ENCODE measurements around the gene E2F4. TPM values are rescaled to one million over a fixed set of nuclear protein-coding genes. Genes with fewer than 3 reads are reported as not detected.

Gene E2F4
- total and polyA plus RNA-seq, 3 donors from 2014 or later = 72.5 to 126 (median 110) TPM

DNA sequence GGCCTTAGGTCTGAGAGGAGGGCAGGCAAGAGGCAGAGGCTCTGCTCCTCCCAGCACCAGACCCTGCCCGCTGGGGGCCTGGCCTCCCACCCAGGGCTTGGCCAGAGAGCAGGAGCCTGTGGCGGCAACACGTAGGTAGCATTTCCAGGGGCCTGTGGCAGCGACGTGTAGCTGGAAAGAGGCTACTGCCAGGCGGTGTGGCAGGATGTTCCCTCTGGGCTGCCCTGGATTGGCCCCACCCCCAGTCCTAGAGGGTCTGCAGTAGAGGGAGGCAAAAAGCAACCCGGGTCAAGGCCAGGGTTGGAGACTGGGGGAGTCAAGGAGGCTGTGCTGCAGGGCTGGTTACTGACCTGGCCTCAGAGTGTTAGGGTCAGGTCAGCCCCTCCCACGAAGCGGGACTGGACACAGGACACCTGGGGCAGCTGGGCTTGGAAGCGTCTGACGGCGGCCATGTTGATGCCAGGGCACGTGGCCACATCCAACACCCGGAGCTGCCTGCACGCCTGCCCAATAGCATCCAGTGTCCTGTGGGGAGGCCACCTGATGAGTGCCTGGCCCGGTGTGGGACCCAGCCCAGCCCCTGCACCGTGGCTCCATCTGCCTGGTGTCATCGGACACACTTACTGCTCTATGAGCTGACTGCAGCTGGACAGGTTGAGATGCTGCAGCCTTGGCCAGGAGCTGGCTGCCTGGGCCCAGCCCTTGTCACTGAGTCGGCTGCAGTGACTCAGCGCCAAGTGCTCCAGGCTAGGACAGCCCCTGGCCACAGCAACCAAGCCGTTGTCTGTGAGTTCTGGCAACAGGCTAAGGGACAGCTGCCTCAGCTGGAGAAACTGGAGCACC lies 15.5 kb downstream of the E2F4 start:
- intact Hi-C loops (cut with DNase I; ENCODE audit: low total_unique reads) = no loop called here
- Histone ChIP-seq H3K4me1 (peaks cover 14% of the 10 kb centered on the region), H3K9me3 (no peaks in the 10 kb centered on the region), H3K27ac (no peak overlapping the region), H3K27me3 (no peaks in the 10 kb centered on the region), H3K36me3 (ENCODE audit: low read depth, missing control alignments) (no peaks in the 10 kb centered on the region), H3K4me3 (no peak overlapping the region)
- 51 to 65% methylated on average over 6 to 21 of the region's 21 CpGs for WGBS, 2 donors
- DNase-seq = no peak
- TF ChIP-seq, protein P1, sequence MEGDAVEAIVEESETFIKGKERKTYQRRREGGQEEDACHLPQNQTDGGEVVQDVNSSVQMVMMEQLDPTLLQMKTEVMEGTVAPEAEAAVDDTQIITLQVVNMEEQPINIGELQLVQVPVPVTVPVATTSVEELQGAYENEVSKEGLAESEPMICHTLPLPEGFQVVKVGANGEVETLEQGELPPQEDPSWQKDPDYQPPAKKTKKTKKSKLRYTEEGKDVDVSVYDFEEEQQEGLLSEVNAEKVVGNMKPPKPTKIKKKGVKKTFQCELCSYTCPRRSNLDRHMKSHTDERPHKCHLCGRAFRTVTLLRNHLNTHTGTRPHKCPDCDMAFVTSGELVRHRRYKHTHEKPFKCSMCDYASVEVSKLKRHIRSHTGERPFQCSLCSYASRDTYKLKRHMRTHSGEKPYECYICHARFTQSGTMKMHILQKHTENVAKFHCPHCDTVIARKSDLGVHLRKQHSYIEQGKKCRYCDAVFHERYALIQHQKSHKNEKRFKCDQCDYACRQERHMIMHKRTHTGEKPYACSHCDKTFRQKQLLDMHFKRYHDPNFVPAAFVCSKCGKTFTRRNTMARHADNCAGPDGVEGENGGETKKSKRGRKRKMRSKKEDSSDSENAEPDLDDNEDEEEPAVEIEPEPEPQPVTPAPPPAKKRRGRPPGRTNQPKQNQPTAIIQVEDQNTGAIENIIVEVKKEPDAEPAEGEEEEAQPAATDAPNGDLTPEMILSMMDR (IDR thresholded peaks at IDR 0.05) = no peak
- TF ChIP-seq POLR2A (IDR thresholded peaks at IDR 0.05) = no peak

DNA sequence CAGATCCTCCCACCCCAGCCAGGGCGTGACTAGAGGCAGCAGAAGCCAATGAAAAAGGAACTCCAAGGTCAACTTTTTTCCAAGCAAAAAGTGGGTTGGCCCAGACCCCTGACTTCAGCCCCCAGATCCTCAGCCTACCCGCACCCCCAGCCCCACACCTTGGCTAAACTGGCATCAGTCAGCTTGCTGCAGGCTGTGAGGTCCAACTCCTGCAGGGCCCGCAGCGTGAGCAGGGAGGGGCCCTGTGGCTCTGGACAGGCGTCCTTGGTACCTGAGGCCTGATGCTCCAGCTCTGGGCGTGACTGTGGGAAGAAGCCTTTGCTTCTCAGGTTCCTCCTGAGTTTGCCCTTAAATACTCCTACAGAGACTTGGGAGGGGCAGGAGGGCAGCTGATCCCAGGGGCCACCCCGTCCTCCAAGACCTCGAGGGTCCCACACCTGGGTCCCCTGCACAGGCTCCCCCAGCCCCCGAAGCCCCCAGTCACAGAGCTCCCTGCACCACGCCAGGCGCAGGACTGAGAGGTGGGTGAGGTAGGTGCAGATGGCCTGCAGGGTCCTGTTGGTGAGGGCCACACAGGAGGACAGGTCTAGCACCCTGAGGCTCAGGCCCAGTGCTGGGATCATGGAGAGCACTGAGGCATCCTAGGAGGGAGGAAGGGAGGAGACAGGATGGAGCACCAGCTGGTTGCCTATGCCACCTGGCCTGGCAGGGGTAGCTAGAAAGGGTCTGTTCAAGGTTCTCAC lies 16.4 kb downstream of the E2F4 start:
- H3K4me3 ChIP-seq = no peak overlapping the region
- H3K27me3 ChIP-seq = no peaks in the 10 kb centered on the region
- no peak for TF ChIP-seq POLR2A (IDR thresholded peaks at IDR 0.05)
- TF ChIP-seq, protein P1 (IDR thresholded peaks at IDR 0.05) = no peak
- H3K4me1 ChIP-seq = peaks cover 14% of the 10 kb centered on the region
- intact Hi-C loops (cut with DNase I; ENCODE audit: low total_unique reads) = no loop called here
- DNase-seq = no peak
- no peaks in the 10 kb centered on the region for H3K9me3 ChIP-seq
- H3K36me3 ChIP-seq (ENCODE audit: low read depth, missing control alignments) = no peaks in the 10 kb centered on the region
- no peak overlapping the region for H3K27ac ChIP-seq
- WGBS, 2 donors = 75% methylated on average over 1 to 11 of the region's 11 CpGs

DNA sequence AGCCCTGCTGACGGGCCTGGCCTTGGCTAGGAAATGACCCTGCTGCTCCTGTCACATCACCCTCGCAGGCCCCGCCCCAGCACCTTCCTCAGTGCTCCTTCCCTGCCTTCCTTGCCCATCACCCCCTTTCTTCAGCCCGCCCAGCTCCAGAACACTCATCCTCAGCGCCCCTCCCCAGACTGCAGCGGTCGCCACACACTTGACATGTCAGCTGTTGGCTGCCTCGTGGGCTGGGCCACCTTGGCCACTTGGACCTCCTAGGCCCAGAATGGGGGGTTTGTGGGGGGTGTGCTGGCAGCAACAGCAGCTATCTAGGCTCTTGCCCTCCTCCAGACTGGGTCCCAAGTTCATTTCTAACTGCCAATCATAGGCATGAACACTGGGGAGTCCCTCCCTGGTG lies 17.6 kb downstream of the E2F4 start:
- no peak overlapping the region for H3K4me3 ChIP-seq
- no peaks in the 10 kb centered on the region for H3K9me3 ChIP-seq
- intact Hi-C loops (cut with DNase I; ENCODE audit: low total_unique reads) = no loop called here
- no peak overlapping the region for H3K27ac ChIP-seq
- H3K4me1 ChIP-seq = peaks cover 14% of the 10 kb centered on the region
- TF ChIP-seq POLR2A (IDR thresholded peaks at IDR 0.05) = no peak
- TF ChIP-seq, protein P1 (IDR thresholded peaks at IDR 0.05) = no peak
- no peaks in the 10 kb centered on the region for H3K36me3 ChIP-seq (ENCODE audit: low read depth, missing control alignments)
- 86 to 94% methylated on average over 8 of the region's 8 CpGs for WGBS, 2 donors
- H3K27me3 ChIP-seq = no peaks in the 10 kb centered on the region
- DNase-seq = no peak

DNA sequence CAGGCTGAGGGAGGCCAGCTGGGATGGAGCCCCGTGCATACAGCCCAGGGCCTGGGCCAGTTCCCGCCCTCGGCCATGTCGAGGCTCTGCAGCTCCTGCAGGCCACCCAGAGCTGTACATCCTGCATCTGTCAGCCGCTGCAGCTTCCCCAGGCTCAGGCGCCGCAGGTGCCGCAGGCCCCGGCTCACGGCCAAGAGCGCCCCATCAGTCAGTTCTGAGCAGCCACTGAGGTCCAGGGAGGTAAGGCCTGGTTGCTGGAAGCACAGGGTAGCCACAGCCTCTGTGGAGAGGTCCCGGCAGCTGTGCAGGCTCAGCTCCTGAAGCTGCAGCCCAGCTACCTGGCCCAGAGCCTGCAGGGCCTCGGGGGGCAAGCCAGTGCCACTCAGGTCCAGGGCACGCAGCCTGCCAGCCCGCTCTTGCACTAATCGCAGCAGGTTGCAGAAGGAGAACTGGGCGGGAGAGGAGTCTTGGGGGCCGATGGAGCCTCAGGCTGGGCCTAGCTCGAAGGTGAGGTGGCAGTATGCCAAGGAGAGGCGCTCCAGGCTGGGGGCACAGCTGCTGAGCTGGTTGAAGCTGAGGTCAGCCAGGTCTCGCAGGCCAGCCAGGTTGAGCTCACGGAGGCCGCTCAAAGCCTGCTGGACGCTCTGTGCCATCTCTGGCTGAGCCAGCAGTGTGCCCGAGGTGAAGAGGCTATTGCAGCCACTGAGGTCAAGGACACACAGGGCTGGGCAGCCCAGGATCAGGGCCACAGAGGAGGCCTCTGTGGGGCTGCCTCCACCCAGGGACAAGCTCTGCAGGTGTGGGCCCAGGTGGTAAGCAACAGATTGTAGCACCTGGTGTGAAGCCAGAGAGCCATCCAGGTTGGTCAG lies 18.3 kb downstream of the E2F4 start:
- H3K9me3 ChIP-seq = no peaks in the 10 kb centered on the region
- no peaks in the 10 kb centered on the region for H3K36me3 ChIP-seq (ENCODE audit: low read depth, missing control alignments)
- no peak for TF ChIP-seq POLR2A (IDR thresholded peaks at IDR 0.05)
- TF ChIP-seq, protein P1 (IDR thresholded peaks at IDR 0.05) = no peak
- no peak for DNase-seq
- no peak overlapping the region for H3K27ac ChIP-seq
- 77 to 90% methylated on average over 2 to 18 of the region's 25 CpGs for WGBS, 2 donors
- H3K4me3 ChIP-seq = no peak overlapping the region
- intact Hi-C loops (cut with DNase I; ENCODE audit: low total_unique reads) = no loop called here
- peaks cover 14% of the 10 kb centered on the region for H3K4me1 ChIP-seq
- no peaks in the 10 kb centered on the region for H3K27me3 ChIP-seq

Measured in testis (tissue), 3 donors.